Colonic mucosa (tissue), 4 donors: Measurements from ENCODE around the gene AMN1. TPM values are rescaled to one million over a fixed set of nuclear protein-coding genes. Genes with fewer than 3 reads are reported as not detected.

Experiments
- DNase-seq: peaks from one replicate; pipeline ENCODE4 v3.0.0-alpha.2; 2020
- H3K27ac ChIP-seq: fragments of 200-600 bp; one replicate; pipeline ENCODE4 v1.8.0; 2021
- H3K27me3 ChIP-seq: fragments of 200-600 bp; one replicate; pipeline ENCODE4 v1.8.0; 2021
- H3K36me3 ChIP-seq: fragments of 200-600 bp; one replicate; pipeline ENCODE4 v1.8.0; 2021
- H3K4me1 ChIP-seq: fragments of 200-600 bp; one replicate; pipeline ENCODE4 v1.8.0; 2021; ENCODE audit warnings: mild to moderate bottlenecking
- H3K4me3 ChIP-seq: fragments of 200-600 bp; one replicate; pipeline ENCODE4 v1.8.0; 2021
- H3K9ac ChIP-seq, 2 donors: one replicate each; pipeline ENCODE4 v1.7.0; 2013; ENCODE audit warnings: control low read depth in 2 of 2, low read depth in 2 of 2, low read length in 2 of 2
- H3K9me3 ChIP-seq: fragments of 200-600 bp; one replicate; pipeline ENCODE4 v1.8.0; 2021
- intact Hi-C: fragments of 100-400 bp; cut with DNase I; formaldehyde crosslinking; loops from one replicate; pipeline ENCODE4 v1.14.1; 2022
- total RNA-seq, 2 donors: library from RNA; stranded (reverse); fragmentation: NEBNext Ultra II Directional in 1 of 2; extraction: Animal tissue kit (Norgen Biotek cat#: 25700) in 1 of 2; gene quantifications; one replicate each; pipeline ENCODE4 v1.2.1, GENCODE V29; 2021
- TF ChIP-seq, protein P1 (sequence below): fragments of 200-600 bp; IDR thresholded peaks from one replicate; pipeline ENCODE4 v1.8.0; 2022; ENCODE audit warnings: antibody characterized with exemption, mild to moderate bottlenecking
- donor health status: healthy.
- donor health status: DM: no; HTN: no; CAD: no.
- donor health status: DM: no; HTN: no; CAD: no.

AMN1 gene
- total RNA-seq, 2 donors from 2014 or later: 4.4 to 4.8 TPM

DNA sequence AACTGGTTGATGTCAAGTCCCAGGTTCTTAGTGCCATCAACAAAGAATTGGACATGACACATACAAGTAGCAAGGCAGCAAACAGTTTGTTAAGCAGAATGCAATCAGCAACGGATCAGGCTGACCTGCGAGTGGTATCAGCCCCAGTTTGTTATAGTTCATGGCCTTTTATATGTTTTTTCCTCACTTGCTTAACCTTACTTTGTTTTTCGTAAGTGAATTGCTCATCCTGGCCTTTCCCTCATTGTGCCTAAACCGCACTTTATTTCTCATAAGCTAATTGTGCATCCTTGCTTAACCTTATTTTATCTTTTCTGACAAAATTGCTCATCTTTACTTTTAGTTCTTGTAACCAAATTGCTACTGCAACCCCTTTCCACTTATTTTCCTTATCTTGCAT is 65.2 kb downstream of the AMN1 start:
- Histone ChIP-seq H3K27ac (no peak overlapping the region), H3K27me3 (no peaks in the 10 kb centered on the region), H3K4me1 (no peaks in the 10 kb centered on the region), H3K4me3 (no peak overlapping the region), H3K36me3 (no peaks in the 10 kb centered on the region), H3K9ac (no peak overlapping the region), H3K9me3 (no peaks in the 10 kb centered on the region)
- DNase-seq: no peak
- TF ChIP-seq, protein P1, sequence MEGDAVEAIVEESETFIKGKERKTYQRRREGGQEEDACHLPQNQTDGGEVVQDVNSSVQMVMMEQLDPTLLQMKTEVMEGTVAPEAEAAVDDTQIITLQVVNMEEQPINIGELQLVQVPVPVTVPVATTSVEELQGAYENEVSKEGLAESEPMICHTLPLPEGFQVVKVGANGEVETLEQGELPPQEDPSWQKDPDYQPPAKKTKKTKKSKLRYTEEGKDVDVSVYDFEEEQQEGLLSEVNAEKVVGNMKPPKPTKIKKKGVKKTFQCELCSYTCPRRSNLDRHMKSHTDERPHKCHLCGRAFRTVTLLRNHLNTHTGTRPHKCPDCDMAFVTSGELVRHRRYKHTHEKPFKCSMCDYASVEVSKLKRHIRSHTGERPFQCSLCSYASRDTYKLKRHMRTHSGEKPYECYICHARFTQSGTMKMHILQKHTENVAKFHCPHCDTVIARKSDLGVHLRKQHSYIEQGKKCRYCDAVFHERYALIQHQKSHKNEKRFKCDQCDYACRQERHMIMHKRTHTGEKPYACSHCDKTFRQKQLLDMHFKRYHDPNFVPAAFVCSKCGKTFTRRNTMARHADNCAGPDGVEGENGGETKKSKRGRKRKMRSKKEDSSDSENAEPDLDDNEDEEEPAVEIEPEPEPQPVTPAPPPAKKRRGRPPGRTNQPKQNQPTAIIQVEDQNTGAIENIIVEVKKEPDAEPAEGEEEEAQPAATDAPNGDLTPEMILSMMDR: no peak
- intact Hi-C loops: no loop called here

DNA sequence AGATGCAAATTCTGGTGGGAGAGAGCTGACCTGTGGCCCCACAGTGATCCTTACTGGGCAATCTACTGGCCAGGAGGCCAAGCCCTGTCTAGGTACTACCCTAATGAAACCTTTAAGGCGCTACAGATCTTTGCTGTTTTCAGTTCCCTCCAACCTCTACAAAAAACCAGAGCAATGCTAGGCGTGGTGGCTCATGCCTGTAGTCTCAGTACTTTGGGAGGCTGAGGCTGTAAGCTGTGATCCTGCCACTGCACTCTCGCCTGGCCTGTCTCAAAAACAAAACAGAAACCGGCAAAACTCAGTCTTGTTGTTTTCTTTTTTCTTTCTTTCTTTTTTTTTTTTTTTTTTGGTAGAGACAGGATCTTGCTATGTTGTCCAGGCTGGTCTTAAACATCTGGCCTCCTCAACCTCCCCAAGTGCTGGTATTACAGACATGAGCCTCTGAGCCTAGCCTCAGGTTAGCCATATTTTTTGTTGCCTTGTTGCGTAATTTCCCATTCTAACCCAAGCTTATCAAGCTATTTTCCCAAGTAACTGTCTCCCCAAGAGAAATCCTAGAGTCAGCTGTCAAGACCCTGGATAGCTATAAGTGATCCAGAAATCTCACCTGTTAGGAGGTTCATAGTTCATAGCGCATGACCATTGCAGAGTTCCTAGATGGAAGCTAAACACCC is 66.5 kb downstream of the AMN1 start:
- intact Hi-C loops: no loop called here
- no peak overlapping the region for H3K4me3 ChIP-seq
- H3K36me3 ChIP-seq: no peaks in the 10 kb centered on the region
- H3K4me1 ChIP-seq: no peaks in the 10 kb centered on the region
- TF ChIP-seq, protein P1: no peak
- DNase-seq: no peak
- H3K27me3 ChIP-seq: no peaks in the 10 kb centered on the region
- H3K9me3 ChIP-seq: no peaks in the 10 kb centered on the region
- no peak overlapping the region for H3K9ac ChIP-seq
- no peak overlapping the region for H3K27ac ChIP-seq

DNA sequence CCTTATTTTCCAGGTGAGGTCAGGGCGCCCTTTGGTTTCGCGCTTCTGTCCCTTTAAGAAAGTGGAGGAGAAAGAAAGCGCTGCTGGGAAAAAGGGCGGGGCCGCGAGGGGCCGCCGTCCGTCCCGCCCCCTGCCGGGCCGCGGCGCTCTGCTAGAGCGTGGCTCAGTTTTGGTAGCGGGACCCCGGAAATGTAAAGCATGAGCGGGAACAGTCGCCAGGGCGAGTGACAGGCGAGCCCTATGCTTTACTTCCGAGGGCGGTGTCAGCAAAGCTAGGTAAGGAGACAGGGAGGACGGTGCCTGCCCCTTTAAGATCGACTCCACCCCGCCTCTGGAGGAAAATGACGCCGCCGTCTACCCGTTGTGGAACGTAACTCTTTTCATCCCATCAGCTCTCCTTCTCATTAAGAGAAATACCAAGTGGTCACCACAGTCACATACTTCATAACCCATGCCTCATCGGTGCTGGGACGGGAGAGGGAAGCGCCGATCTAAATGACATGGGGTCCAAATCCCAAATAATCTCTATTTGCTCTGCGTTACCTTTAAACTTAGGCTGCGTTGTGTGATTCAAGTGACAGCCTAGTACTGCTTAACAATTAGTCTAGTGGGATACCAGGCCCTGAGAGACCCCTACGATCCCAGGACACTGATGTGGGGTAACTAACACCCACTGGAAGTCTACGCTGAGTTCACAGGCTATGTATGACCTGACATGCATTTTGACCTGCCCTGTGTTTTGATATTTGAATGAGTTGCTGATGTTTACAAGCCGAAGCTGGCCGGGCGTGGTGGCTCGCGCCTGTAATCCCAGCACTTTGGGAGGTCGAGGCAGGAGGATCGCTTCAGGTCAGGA is 69.5 kb downstream of the AMN1 start, which contains the start of gene ETFBKMT:
TSS of gene ETFBKMT (plus strand) at position 602 of the 856 bp plus-strand sequence. CDS start 2,266 bp downstream, outside the sequence.
- no peaks in the 10 kb centered on the region for H3K36me3 ChIP-seq
- H3K9ac ChIP-seq: peak within 1 kb of the TSS; percentile 84 to 96
- no peaks in the 10 kb centered on the region for H3K27me3 ChIP-seq
- peak within 1 kb of the TSS; percentile 77 for H3K4me3 ChIP-seq
- peak within 1 kb of the TSS; percentile 98 for H3K27ac ChIP-seq
- peak; percentile 93 for DNase-seq
- H3K4me1 ChIP-seq: no peaks in the 10 kb centered on the region
- intact Hi-C loops: loop anchor here (5.0 to 10.0 kb wide), 3 partner anchors 68 to 405 kb away; partner anchors contain the start of genes AMN1 and RESF1
- TF ChIP-seq, protein P1: peak; percentile 33
- H3K9me3 ChIP-seq: no peaks in the 10 kb centered on the region

DNA sequence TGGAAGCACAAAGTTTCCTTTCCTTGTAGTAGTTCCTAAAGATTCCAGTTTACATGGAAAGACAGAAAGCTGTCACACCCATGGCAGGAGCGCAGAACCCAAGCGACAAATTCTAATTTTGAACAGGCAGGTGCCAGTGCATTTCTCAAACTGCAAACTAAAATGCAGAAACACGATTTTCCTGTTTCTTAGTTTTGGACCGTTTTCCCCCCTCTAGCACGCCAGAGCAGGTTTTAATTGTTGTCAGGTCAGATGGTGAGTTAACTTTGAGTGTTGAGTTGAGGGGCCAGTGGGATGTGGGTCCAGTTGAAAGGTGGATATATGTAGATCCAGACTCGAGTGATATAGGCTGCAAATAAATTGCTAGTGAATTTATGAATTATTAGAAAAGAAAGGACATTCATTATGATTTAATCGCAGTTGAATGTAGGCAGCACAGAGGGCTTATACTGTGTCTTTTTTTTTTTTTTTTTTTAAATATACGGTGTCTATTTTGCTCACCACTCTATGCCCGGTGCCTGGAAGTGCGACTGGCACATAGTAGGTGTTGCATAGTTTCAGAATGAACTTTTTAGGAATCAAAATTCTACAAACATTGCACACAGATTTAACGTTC is 70.2 kb downstream of the AMN1 start:
- Histone ChIP-seq H3K27me3 (no peaks in the 10 kb centered on the region), H3K9me3 (no peaks in the 10 kb centered on the region), H3K4me1 (no peaks in the 10 kb centered on the region), H3K36me3 (no peaks in the 10 kb centered on the region), H3K27ac (peak overlapping the region; percentile 98), H3K4me3 (peak overlapping the region; percentile 77), H3K9ac (peak overlapping the region in 1 of 2 donors; percentile 96)
- DNase-seq: no peak
- TF ChIP-seq, protein P1: no peak
- intact Hi-C loops: loop anchor here (5.0 to 10.0 kb wide), 3 partner anchors 69 to 406 kb away; partner anchors contain the start of genes AMN1 and RESF1

DNA sequence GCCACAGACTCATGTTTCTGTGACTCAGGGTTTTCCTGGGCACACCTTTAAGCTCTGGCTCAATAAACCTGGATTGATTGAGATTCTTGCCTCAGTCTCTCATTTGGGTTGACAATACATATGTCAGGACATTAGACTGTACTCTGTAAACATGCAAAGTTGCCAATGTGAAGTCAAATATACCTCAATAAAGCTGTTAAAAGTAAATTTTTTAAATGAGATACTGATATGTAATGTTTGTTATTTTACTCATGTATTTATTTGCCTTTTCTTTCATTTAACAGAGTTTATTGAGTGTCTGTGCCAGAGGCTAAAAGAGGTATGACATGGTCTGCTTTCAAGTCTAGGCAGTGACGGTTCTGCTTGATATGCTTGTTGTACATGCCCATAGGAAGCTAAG is 73.0 kb downstream of the AMN1 start:
- H3K4me1 ChIP-seq: no peaks in the 10 kb centered on the region
- no peaks in the 10 kb centered on the region for H3K9me3 ChIP-seq
- H3K4me3 ChIP-seq: no peak overlapping the region
- no peak overlapping the region for H3K9ac ChIP-seq
- intact Hi-C loops: loop anchor here (5.0 to 10.0 kb wide), 3 partner anchors 72 to 409 kb away; partner anchors contain the start of genes AMN1 and RESF1
- no peaks in the 10 kb centered on the region for H3K36me3 ChIP-seq
- TF ChIP-seq, protein P1: no peak
- H3K27ac ChIP-seq: no peak overlapping the region
- DNase-seq: no peak
- no peaks in the 10 kb centered on the region for H3K27me3 ChIP-seq
